ENCODE data around the gene HSPA4L. TPM values are rescaled to one million over a fixed set of nuclear protein-coding genes. Genes with fewer than 3 reads are reported as not detected.

HSPA4L gene
- not detected for total RNA-seq
- not detected for polyA plus RNA-seq

- peak within 1 kb of the TSS; percentile 63 to 74 (median 72) for H3K27ac Mint-ChIP-seq
- H3K4me1 Mint-ChIP-seq: peaks cover 5 to 18% (median 10%) of the 10 kb centered on the region in 4 donors
- H3K27me3 Mint-ChIP-seq: peaks cover 81% of the 10 kb centered on the region
- Histone ChIP-seq H3K27me3 (ENCODE audit: control insufficient read depth, insufficient read depth, low read length) (peaks cover 53% of the 10 kb centered on the region), H3K27ac (ENCODE audit: insufficient read depth, low read length, poor library complexity, severe bottlenecking) (no peak within 1 kb of the TSS), H3K4me3 (ENCODE audit: low read depth, low read length) (peak within 1 kb of the TSS; percentile 66), H3K36me3 (ENCODE audit: control insufficient read depth, insufficient read depth, low read length) (no peaks in the 10 kb centered on the region), H3K9me3 (ENCODE audit: control insufficient read depth in 2 of 2, low read length in 2 of 2) (no peaks in the 10 kb centered on the region), H3K4me1 (ENCODE audit: control insufficient read depth, insufficient read depth, low read length, poor library complexity, severe bottlenecking) (peaks cover 15% of the 10 kb centered on the region)
- peaks cover 0 to 8% (median 0%) of the 10 kb centered on the region in 7 donors for H3K9me3 Mint-ChIP-seq
- no peaks in the 10 kb centered on the region for H3K36me3 Mint-ChIP-seq
- peak; percentile 44 to 62 for ATAC-seq (ENCODE audit: low read depth in 2 of 2)
- peak within 1 kb of the TSS; percentile 90 to 96 (median 90) for H3K4me3 Mint-ChIP-seq
- DNase-seq: peak; percentile 3 to 52 (median 13)
Observed at GRCh38 chr4:127782275-127783025, at the start of gene HSPA4L. HSPA4L (plus strand) TSS chr4:127782322; CDS start chr4:127782551, 229 bp downstream.

- no peaks in the 10 kb centered on the region for H3K9me3 Mint-ChIP-seq
- peaks cover 6% of the 10 kb centered on the region for H3K27me3 Mint-ChIP-seq
- H3K27ac Mint-ChIP-seq: no peak overlapping the region
- H3K27me3 ChIP-seq (ENCODE audit: control insufficient read depth, insufficient read depth, low read length): no peaks in the 10 kb centered on the region
- no peaks in the 10 kb centered on the region for H3K36me3 ChIP-seq (ENCODE audit: control insufficient read depth, insufficient read depth, low read length)
- ATAC-seq (ENCODE audit: low read depth in 2 of 2): no peak
- H3K4me1 Mint-ChIP-seq: no peaks in the 10 kb centered on the region
- H3K27ac ChIP-seq (ENCODE audit: insufficient read depth, low read length, poor library complexity, severe bottlenecking): no peak overlapping the region
- no peaks in the 10 kb centered on the region for H3K4me1 ChIP-seq (ENCODE audit: control insufficient read depth, insufficient read depth, low read length, poor library complexity, severe bottlenecking)
- H3K9me3 ChIP-seq (ENCODE audit: control insufficient read depth in 2 of 2, low read length in 2 of 2): no peaks in the 10 kb centered on the region
- no peak overlapping the region for H3K4me3 Mint-ChIP-seq
- DNase-seq: peak in 1 of 3 donors; percentile 11
- no peaks in the 10 kb centered on the region for H3K36me3 Mint-ChIP-seq
- H3K4me3 ChIP-seq (ENCODE audit: low read depth, low read length): no peak overlapping the region
Observed at GRCh38 chr4:127732623-127733328, 49.3 kb upstream of the HSPA4L start.

GRCh38 chr4:127734976-127735375, 47.1 kb upstream of the HSPA4L start:
- ATAC-seq (ENCODE audit: low read depth in 2 of 2) (no peak), DNase-seq (no peak)
- Mint-ChIP-seq H3K9me3 (no peaks in the 10 kb centered on the region), H3K4me3 (no peak overlapping the region), H3K27me3 (peaks cover 10% of the 10 kb centered on the region), H3K36me3 (no peaks in the 10 kb centered on the region), H3K27ac (no peak overlapping the region), H3K4me1 (no peaks in the 10 kb centered on the region)
- Histone ChIP-seq H3K27ac (ENCODE audit: insufficient read depth, low read length, poor library complexity, severe bottlenecking) (no peak overlapping the region), H3K27me3 (ENCODE audit: control insufficient read depth, insufficient read depth, low read length) (no peaks in the 10 kb centered on the region), H3K9me3 (ENCODE audit: control insufficient read depth in 2 of 2, low read length in 2 of 2) (no peaks in the 10 kb centered on the region), H3K36me3 (ENCODE audit: control insufficient read depth, insufficient read depth, low read length) (no peaks in the 10 kb centered on the region), H3K4me3 (ENCODE audit: low read depth, low read length) (no peak overlapping the region), H3K4me1 (ENCODE audit: control insufficient read depth, insufficient read depth, low read length, poor library complexity, severe bottlenecking) (no peaks in the 10 kb centered on the region)

GRCh38 chr4:127737295-127737694, 44.8 kb upstream of the HSPA4L start:
- H3K9me3 Mint-ChIP-seq: peaks cover 0 to 2% (median 0%) of the 10 kb centered on the region in 7 donors
- Histone ChIP-seq H3K9me3 (ENCODE audit: control insufficient read depth in 2 of 2, low read length in 2 of 2) (no peaks in the 10 kb centered on the region), H3K4me1 (ENCODE audit: control insufficient read depth, insufficient read depth, low read length, poor library complexity, severe bottlenecking) (no peaks in the 10 kb centered on the region)

GRCh38 chr4:127741247-127741646, 40.9 kb upstream of the HSPA4L start:
- H3K4me3 ChIP-seq (ENCODE audit: low read depth, low read length): no peak overlapping the region
- H3K4me1 ChIP-seq (ENCODE audit: control insufficient read depth, insufficient read depth, low read length, poor library complexity, severe bottlenecking): no peaks in the 10 kb centered on the region
- Mint-ChIP-seq H3K9me3 (peaks cover 0 to 6% (median 0%) of the 10 kb centered on the region in 7 donors), H3K27ac (no peak overlapping the region), H3K36me3 (no peaks in the 10 kb centered on the region), H3K4me3 (no peak overlapping the region), H3K27me3 (peaks cover 10% of the 10 kb centered on the region), H3K4me1 (no peaks in the 10 kb centered on the region)
- no peaks in the 10 kb centered on the region for H3K36me3 ChIP-seq (ENCODE audit: control insufficient read depth, insufficient read depth, low read length)
- ATAC-seq (ENCODE audit: low read depth in 2 of 2): no peak
- H3K27ac ChIP-seq (ENCODE audit: insufficient read depth, low read length, poor library complexity, severe bottlenecking): no peak overlapping the region
- H3K27me3 ChIP-seq (ENCODE audit: control insufficient read depth, insufficient read depth, low read length): no peaks in the 10 kb centered on the region
- DNase-seq: no peak
- no peaks in the 10 kb centered on the region for H3K9me3 ChIP-seq (ENCODE audit: control insufficient read depth in 2 of 2, low read length in 2 of 2)

More at GRCh38 chr4:127737295-127737694, 44.8 kb upstream of the HSPA4L start:
- no peak overlapping the region for H3K4me3 Mint-ChIP-seq
- no peaks in the 10 kb centered on the region for H3K27me3 ChIP-seq (ENCODE audit: control insufficient read depth, insufficient read depth, low read length)
- DNase-seq: no peak
- H3K36me3 Mint-ChIP-seq: no peaks in the 10 kb centered on the region
- ATAC-seq (ENCODE audit: low read depth in 2 of 2): no peak
- H3K36me3 ChIP-seq (ENCODE audit: control insufficient read depth, insufficient read depth, low read length): no peaks in the 10 kb centered on the region
- H3K27ac Mint-ChIP-seq: no peak overlapping the region
- H3K27me3 Mint-ChIP-seq: peaks cover 10% of the 10 kb centered on the region
- H3K4me1 Mint-ChIP-seq: no peaks in the 10 kb centered on the region
- no peak overlapping the region for H3K27ac ChIP-seq (ENCODE audit: insufficient read depth, low read length, poor library complexity, severe bottlenecking)
- H3K4me3 ChIP-seq (ENCODE audit: low read depth, low read length): no peak overlapping the region

GRCh38 chr4:127747883-127748282, 34.2 kb upstream of the HSPA4L start:
- H3K9me3 Mint-ChIP-seq: peaks cover 0 to 7% (median 4%) of the 10 kb centered on the region in 7 donors
- no peak overlapping the region for H3K27ac Mint-ChIP-seq
- Histone ChIP-seq H3K36me3 (ENCODE audit: control insufficient read depth, insufficient read depth, low read length) (no peaks in the 10 kb centered on the region), H3K9me3 (ENCODE audit: control insufficient read depth in 2 of 2, low read length in 2 of 2) (peaks cover 0 to 3% of the 10 kb centered on the region in 2 experiments), H3K27ac (ENCODE audit: insufficient read depth, low read length, poor library complexity, severe bottlenecking) (no peak overlapping the region), H3K4me3 (ENCODE audit: low read depth, low read length) (no peak overlapping the region), H3K27me3 (ENCODE audit: control insufficient read depth, insufficient read depth, low read length) (no peaks in the 10 kb centered on the region), H3K4me1 (ENCODE audit: control insufficient read depth, insufficient read depth, low read length, poor library complexity, severe bottlenecking) (no peaks in the 10 kb centered on the region)
- no peak overlapping the region for H3K4me3 Mint-ChIP-seq
- ATAC-seq (ENCODE audit: low read depth in 2 of 2) (no peak), DNase-seq (no peak)
- H3K36me3 Mint-ChIP-seq: no peaks in the 10 kb centered on the region
- H3K4me1 Mint-ChIP-seq: peaks cover 0 to 3% (median 0%) of the 10 kb centered on the region in 4 donors
- peaks cover 7% of the 10 kb centered on the region for H3K27me3 Mint-ChIP-seq

GRCh38 chr4:127748957-127749356, 33.2 kb upstream of the HSPA4L start:
- Histone ChIP-seq H3K27ac (ENCODE audit: insufficient read depth, low read length, poor library complexity, severe bottlenecking) (no peak overlapping the region), H3K27me3 (ENCODE audit: control insufficient read depth, insufficient read depth, low read length) (no peaks in the 10 kb centered on the region), H3K4me3 (ENCODE audit: low read depth, low read length) (no peak overlapping the region), H3K36me3 (ENCODE audit: control insufficient read depth, insufficient read depth, low read length) (no peaks in the 10 kb centered on the region), H3K4me1 (ENCODE audit: control insufficient read depth, insufficient read depth, low read length, poor library complexity, severe bottlenecking) (no peaks in the 10 kb centered on the region), H3K9me3 (ENCODE audit: control insufficient read depth in 2 of 2, low read length in 2 of 2) (peaks cover 0 to 3% of the 10 kb centered on the region in 2 experiments)
- Mint-ChIP-seq H3K27me3 (peaks cover 11% of the 10 kb centered on the region), H3K27ac (no peak overlapping the region), H3K4me3 (no peak overlapping the region), H3K36me3 (no peaks in the 10 kb centered on the region), H3K9me3 (peaks cover 0 to 7% (median 4%) of the 10 kb centered on the region in 7 donors), H3K4me1 (peaks cover 0 to 4% (median 0%) of the 10 kb centered on the region in 4 donors)
- ATAC-seq (ENCODE audit: low read depth in 2 of 2): no peak
- no peak for DNase-seq
